Endothelial cell of umbilical vein (primary cell): ENCODE results near the gene WIPF3.

Experiments used
- EZH2 ChIP-seq: IDR thresholded peaks from 2 replicates; pipeline ENCODE4 v1.6.1; 2012; ENCODE audit warnings: borderline replicate concordance, low read depth, mild to moderate bottlenecking, moderate library complexity, low read length, inconsistent platforms; ENCODE audit not compliant: severe bottlenecking
- POLR2A ChIP-seq: IDR thresholded peaks from 2 replicates; pipeline ENCODE4 v1.6.1; 2012; ENCODE audit warnings: low read depth, mild to moderate bottlenecking, control low read depth, low read length
- TF ChIP-seq, protein P1 (sequence below), 2 donors: IDR thresholded peaks; 1 replicate in 1 of 2; 2 replicates in 1 of 2; pipeline ENCODE4 v1.5.1; 2011; ENCODE audit warnings: low read length in 2 of 2, mild to moderate bottlenecking in 2 of 2, moderate library complexity in 2 of 2, control low read depth in 1 of 2, inconsistent platforms in 1 of 2, low read depth in 1 of 2; ENCODE audit not compliant: insufficient read depth in 1 of 2; ENCODE audit errors: extremely low read depth in 1 of 2

DNA sequence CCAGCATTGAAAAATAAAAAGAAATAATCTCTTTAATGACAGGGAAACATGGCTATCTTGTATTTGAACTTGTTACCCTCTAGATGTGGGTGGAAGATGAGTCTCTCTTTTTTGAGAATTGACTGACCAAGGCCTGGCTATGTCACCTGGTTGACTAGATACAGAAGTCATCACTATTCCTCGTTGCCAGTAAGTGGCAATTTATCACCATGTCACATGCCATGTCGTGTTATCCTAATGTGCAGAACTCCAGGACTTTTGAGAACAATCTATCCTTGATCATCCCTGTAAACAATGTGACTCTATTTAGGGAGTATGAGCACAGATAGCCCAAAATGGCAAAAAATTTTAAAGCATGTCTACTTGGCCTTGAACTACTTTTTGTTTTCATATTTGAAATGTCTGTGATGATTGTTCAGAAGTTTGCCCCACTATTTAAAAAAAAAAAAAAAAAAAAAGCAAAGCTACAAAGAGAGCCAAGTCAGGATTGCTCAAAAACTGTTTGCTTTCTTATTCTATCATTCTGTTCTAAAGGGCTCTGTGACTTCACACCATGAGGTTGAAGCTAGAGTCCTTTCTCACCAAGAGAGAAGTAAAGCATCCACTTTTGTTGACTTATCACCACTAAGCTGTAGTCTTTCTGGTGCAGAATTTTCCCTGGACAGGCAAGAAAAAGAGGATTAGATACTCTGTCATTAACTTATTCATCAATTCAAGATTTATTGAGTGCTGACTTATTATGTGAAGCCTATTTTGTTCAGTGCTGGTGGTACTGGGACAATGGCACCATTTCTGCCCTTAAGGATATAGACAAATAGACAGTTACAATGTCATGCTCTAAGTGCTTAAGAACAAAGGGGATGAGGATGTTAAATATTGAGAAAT lies 10.4 kb upstream of the WIPF3 start:
- TF ChIP-seq POLR2A (no peak), EZH2 (no peak)
- TF ChIP-seq, protein P1, sequence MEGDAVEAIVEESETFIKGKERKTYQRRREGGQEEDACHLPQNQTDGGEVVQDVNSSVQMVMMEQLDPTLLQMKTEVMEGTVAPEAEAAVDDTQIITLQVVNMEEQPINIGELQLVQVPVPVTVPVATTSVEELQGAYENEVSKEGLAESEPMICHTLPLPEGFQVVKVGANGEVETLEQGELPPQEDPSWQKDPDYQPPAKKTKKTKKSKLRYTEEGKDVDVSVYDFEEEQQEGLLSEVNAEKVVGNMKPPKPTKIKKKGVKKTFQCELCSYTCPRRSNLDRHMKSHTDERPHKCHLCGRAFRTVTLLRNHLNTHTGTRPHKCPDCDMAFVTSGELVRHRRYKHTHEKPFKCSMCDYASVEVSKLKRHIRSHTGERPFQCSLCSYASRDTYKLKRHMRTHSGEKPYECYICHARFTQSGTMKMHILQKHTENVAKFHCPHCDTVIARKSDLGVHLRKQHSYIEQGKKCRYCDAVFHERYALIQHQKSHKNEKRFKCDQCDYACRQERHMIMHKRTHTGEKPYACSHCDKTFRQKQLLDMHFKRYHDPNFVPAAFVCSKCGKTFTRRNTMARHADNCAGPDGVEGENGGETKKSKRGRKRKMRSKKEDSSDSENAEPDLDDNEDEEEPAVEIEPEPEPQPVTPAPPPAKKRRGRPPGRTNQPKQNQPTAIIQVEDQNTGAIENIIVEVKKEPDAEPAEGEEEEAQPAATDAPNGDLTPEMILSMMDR (IDR thresholded peaks at IDR 0.05; ENCODE audit: extremely low read depth in 1 of 2, insufficient read depth in 1 of 2, low read depth in 1 of 2, low read length in 2 of 2) = no peak
